Measurements from ENCODE around the gene SLC17A1.

Gene SLC17A1

DNA sequence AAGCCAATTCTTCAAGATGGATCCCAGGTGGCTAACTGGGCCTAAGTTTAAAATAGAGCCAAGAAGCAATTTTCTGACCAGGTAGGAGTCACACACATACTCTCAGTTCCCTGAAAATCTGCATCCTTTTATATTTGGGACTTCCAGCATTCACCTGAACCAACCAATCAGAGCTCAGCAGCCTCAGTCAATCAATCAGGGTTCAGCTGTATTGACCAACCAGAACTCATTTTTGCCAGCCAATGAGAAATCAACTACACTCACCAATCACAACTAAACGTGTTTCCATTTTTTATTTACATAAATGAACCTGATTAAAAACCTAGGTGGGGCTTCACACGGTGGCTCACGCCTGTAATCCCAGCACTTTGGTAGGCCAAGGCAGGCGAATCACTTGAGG is 39.8 kb downstream of the SLC17A1 start:
- DNase-seq (ENCODE audit: low read depth, low spot score) = no peak
- no peak overlapping the region for H3K27ac ChIP-seq (ENCODE audit: low read length)
- H3K4me3 ChIP-seq (ENCODE audit: low read length) = no peak overlapping the region
- H3K4me1 ChIP-seq (ENCODE audit: control insufficient read depth, insufficient read depth, low read length) = no peaks in the 10 kb centered on the region
- H3K9me3 ChIP-seq (ENCODE audit: control insufficient read depth, insufficient read depth, low read length) = no peaks in the 10 kb centered on the region
- WGBS (ENCODE audit: insufficient coverage, insufficient read length) = no CpG with 5 or more reads among the region's 4 CpGs
- H3K36me3 ChIP-seq (ENCODE audit: control insufficient read depth, insufficient read depth, low read length) = no peaks in the 10 kb centered on the region
- no peaks in the 10 kb centered on the region for H3K27me3 ChIP-seq (ENCODE audit: control insufficient read depth, insufficient read depth, low read length)

DNA sequence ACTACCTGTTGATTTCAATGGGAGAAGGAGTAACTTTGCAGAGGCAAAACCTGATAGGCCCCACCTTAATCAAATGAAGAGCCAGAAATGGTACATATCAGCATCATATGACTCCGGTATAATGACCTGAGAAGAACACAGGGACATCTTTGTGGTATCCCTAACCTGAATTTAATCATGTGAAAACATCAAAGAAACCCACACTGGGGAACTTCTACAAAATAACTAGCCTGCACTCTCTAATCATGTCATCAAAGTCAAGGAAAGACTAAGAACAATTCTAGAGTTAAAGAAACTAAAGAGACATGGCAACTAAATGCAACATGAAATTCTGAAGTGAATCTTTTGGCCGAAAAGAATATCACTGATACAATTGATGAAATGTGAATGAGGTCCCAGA is 42.4 kb downstream of the SLC17A1 start:
- WGBS (ENCODE audit: insufficient coverage, insufficient read length) = no CpG with 5 or more reads among the region's 2 CpGs
- H3K4me3 ChIP-seq (ENCODE audit: low read length) = no peak overlapping the region

DNA sequence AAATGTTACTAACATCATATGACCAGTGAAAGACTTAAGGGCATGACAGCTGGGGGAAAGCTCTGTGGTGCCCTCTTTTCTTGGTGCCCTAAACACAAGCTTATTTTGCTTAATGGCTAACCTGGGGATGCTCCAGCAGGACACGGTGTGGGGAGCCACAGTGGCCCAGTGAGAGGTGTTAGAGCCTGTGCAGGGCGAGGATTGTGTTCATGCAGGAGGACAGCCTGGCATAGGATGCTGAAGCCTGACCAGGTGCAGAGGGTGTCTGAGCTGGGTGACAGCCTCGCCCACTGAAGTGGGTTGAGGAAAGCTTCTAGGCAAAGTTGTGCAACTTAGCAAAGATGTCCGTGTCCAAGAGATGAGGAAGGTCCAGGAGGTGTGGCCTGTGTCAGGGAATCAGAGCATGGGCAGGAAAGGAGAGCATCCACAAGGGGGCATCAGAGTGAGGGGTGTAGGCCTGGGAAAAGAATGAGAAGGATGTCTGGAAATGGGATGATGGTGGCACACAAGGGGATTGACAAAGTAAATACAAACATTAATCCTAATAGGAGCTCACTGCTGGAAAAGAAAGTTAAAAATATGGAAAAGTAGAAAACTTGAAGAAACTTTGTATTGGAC is 43.4 kb downstream of the SLC17A1 start:
- no CpG with 5 or more reads among the region's 4 CpGs for WGBS (ENCODE audit: insufficient coverage, insufficient read length)
- Histone ChIP-seq H3K27ac (ENCODE audit: low read length) (no peak overlapping the region), H3K4me3 (ENCODE audit: low read length) (no peak overlapping the region), H3K4me1 (ENCODE audit: control insufficient read depth, insufficient read depth, low read length) (no peaks in the 10 kb centered on the region), H3K36me3 (ENCODE audit: control insufficient read depth, insufficient read depth, low read length) (no peaks in the 10 kb centered on the region), H3K27me3 (ENCODE audit: control insufficient read depth, insufficient read depth, low read length) (no peaks in the 10 kb centered on the region), H3K9me3 (ENCODE audit: control insufficient read depth, insufficient read depth, low read length) (no peaks in the 10 kb centered on the region)
- DNase-seq (ENCODE audit: low read depth, low spot score) = peak; percentile 50

More for the DNA sequence above, 42.4 kb downstream of the SLC17A1 start:
- Histone ChIP-seq H3K36me3 (ENCODE audit: control insufficient read depth, insufficient read depth, low read length) (no peaks in the 10 kb centered on the region), H3K4me1 (ENCODE audit: control insufficient read depth, insufficient read depth, low read length) (no peaks in the 10 kb centered on the region), H3K27ac (ENCODE audit: low read length) (no peak overlapping the region), H3K9me3 (ENCODE audit: control insufficient read depth, insufficient read depth, low read length) (no peaks in the 10 kb centered on the region), H3K27me3 (ENCODE audit: control insufficient read depth, insufficient read depth, low read length) (no peaks in the 10 kb centered on the region)
- DNase-seq (ENCODE audit: low read depth, low spot score) = no peak

DNA sequence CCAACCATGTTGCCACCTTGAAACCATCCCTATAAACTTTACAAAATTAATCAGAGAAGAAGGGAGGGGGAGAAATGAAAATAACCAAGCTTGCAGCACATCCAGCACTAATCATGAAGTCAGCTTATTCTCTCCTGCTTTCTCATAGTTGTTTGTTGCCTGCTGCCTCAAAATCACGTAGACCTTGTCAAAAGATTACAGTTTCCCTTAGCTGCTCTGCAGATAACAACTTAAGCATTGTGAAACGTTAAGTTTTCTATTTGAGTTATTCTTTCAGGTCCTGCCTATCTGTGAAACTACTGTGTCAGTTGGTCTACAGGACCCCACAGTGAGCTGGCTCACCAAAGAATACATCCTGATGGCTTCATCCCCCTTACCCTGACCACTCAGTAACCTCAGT is 44.4 kb downstream of the SLC17A1 start:
- Histone ChIP-seq H3K27me3 (ENCODE audit: control insufficient read depth, insufficient read depth, low read length) (no peaks in the 10 kb centered on the region), H3K4me3 (ENCODE audit: low read length) (no peak overlapping the region), H3K27ac (ENCODE audit: low read length) (no peak overlapping the region), H3K4me1 (ENCODE audit: control insufficient read depth, insufficient read depth, low read length) (no peaks in the 10 kb centered on the region), H3K9me3 (ENCODE audit: control insufficient read depth, insufficient read depth, low read length) (no peaks in the 10 kb centered on the region), H3K36me3 (ENCODE audit: control insufficient read depth, insufficient read depth, low read length) (no peaks in the 10 kb centered on the region)
- DNase-seq (ENCODE audit: low read depth, low spot score) = no peak
- no CpG with 5 or more reads among the region's 2 CpGs for WGBS (ENCODE audit: insufficient coverage, insufficient read length)

DNA sequence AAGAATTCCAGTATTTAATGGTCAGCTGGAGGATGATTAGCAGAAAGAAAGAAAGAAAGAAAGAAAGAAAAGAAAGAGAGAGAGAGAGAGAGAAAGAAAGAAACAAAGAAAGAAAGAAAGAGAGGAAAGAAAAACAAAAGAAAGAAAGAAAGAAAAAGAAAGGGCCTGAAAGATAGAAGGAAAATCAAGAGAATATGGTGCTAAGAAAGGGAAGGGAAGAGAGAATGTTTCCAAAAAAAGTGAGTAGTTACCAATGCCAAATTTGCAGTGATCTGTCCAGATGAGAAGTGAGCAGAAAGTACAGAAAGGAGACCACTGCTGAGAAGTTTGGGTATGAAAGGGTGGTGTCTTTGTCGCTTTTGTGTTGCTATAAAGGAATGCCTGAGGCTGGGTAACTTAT is 50.7 kb downstream of the SLC17A1 start:
- Histone ChIP-seq H3K36me3 (ENCODE audit: control insufficient read depth, insufficient read depth, low read length) (no peaks in the 10 kb centered on the region), H3K27me3 (ENCODE audit: control insufficient read depth, insufficient read depth, low read length) (no peaks in the 10 kb centered on the region), H3K27ac (ENCODE audit: low read length) (no peak overlapping the region), H3K9me3 (ENCODE audit: control insufficient read depth, insufficient read depth, low read length) (no peaks in the 10 kb centered on the region), H3K4me3 (ENCODE audit: low read length) (no peak overlapping the region), H3K4me1 (ENCODE audit: control insufficient read depth, insufficient read depth, low read length) (no peaks in the 10 kb centered on the region)
- no peak for DNase-seq (ENCODE audit: low read depth, low spot score)
- WGBS (ENCODE audit: insufficient coverage, insufficient read length) = no CpG with 5 or more reads among the region's 1 CpG

DNA sequence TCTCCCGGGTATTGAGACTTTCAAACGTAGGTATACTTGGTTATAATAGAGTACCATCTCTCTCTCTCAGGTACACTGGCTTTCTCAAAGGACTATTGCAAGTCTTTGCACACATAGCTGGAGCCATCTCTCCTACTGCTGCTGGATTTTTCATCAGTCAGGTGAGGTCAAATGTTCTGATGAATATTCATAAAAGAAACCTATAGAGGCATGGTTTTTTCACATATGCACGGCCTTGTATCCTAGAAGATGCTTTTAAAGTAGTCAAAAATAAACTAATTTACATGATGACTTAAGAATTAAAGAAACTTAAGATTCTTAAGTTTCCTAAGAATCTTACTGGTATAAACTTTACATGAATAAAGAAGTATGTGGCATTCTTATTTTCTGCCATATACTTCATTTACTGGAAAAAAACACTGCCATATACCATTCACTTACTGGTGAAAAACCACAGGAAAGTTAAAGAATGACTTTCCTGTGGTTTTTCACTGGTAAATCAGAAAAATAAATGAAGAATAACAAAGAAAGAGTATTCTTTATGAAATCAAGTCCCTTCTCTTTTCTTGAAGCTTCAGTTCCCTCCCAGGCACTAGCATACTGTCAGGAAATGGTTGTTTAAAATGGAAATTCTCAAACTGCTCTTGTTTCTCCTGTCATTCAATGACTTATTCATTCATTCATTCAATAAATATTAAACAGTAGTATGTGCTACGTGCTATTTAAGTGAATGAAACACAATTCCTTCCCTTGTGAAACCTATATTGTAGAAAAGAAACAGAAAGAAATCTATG is 53.8 kb downstream of the SLC17A1 start:
- DNase-seq (ENCODE audit: low read depth, low spot score) = no peak
- no CpG with 5 or more reads among the region's 4 CpGs for WGBS (ENCODE audit: insufficient coverage, insufficient read length)
- H3K27me3 ChIP-seq (ENCODE audit: control insufficient read depth, insufficient read depth, low read length) = no peaks in the 10 kb centered on the region

DNA sequence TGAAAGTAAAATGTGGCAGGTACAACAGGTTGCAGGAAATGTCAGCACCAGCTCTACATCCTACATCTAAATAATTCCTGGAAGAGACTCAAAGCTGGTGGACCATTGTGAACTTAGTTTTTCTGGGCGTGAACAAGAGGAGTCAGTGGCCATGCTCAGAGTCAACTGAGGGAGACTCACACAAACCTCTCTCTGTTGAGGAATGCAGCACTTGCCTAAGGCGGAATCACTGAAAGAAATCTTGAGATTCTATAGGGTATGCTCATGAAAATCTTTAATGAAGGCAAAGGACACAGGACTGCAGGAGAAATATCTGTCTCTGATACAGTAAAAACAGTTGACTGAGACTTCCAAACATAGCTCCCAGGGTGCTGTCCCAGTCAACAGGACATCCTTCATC is 54.8 kb downstream of the SLC17A1 start:
- H3K27me3 ChIP-seq (ENCODE audit: control insufficient read depth, insufficient read depth, low read length) = no peaks in the 10 kb centered on the region
- no peaks in the 10 kb centered on the region for H3K4me1 ChIP-seq (ENCODE audit: control insufficient read depth, insufficient read depth, low read length)
- H3K4me3 ChIP-seq (ENCODE audit: low read length) = no peak overlapping the region
- no peak overlapping the region for H3K27ac ChIP-seq (ENCODE audit: low read length)
- no CpG with 5 or more reads among the region's 2 CpGs for WGBS (ENCODE audit: insufficient coverage, insufficient read length)
- H3K36me3 ChIP-seq (ENCODE audit: control insufficient read depth, insufficient read depth, low read length) = no peaks in the 10 kb centered on the region
- DNase-seq (ENCODE audit: low read depth, low spot score) = no peak
- H3K9me3 ChIP-seq (ENCODE audit: control insufficient read depth, insufficient read depth, low read length) = no peaks in the 10 kb centered on the region

More for the DNA sequence above, 53.8 kb downstream of the SLC17A1 start:
- H3K4me1 ChIP-seq (ENCODE audit: control insufficient read depth, insufficient read depth, low read length) = no peaks in the 10 kb centered on the region
- no peaks in the 10 kb centered on the region for H3K36me3 ChIP-seq (ENCODE audit: control insufficient read depth, insufficient read depth, low read length)
- no peak overlapping the region for H3K4me3 ChIP-seq (ENCODE audit: low read length)
- no peaks in the 10 kb centered on the region for H3K9me3 ChIP-seq (ENCODE audit: control insufficient read depth, insufficient read depth, low read length)
- H3K27ac ChIP-seq (ENCODE audit: low read length) = no peak overlapping the region

DNA sequence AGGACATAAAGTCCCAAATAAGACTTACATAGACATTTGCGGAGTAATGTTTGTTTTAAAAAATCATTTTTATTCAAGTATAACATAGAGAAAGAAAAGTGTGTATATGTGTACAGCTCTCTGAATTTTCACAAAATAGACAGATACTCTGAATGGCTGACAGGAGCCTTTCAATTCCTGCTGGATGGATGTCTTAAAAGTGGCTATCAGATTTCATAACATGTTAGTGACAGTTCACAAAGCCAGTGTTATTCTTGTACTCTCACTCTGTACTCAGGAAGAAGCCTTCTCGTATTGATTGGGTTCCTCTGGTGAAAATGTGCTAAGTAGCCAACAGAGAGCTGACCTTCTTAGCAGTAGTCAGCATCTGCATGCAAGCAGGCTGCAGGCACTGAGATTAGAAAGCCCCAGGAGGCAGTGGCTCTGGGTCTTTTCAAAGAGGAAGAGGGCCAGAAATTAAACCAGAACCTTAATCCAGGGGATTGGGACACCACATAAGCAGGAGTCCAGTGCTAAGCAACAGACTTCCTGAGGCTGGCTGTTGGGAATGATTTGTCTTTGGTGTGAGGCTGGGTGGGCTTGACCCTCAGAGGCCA is 57.6 kb downstream of the SLC17A1 start:
- no peaks in the 10 kb centered on the region for H3K27me3 ChIP-seq (ENCODE audit: control insufficient read depth, insufficient read depth, low read length)
- no peaks in the 10 kb centered on the region for H3K9me3 ChIP-seq (ENCODE audit: control insufficient read depth, insufficient read depth, low read length)
- DNase-seq (ENCODE audit: low read depth, low spot score) = no peak
- no CpG with 5 or more reads among the region's 2 CpGs for WGBS (ENCODE audit: insufficient coverage, insufficient read length)
- H3K4me1 ChIP-seq (ENCODE audit: control insufficient read depth, insufficient read depth, low read length) = no peaks in the 10 kb centered on the region
- H3K4me3 ChIP-seq (ENCODE audit: low read length) = no peak overlapping the region
- H3K27ac ChIP-seq (ENCODE audit: low read length) = no peak overlapping the region
- no peaks in the 10 kb centered on the region for H3K36me3 ChIP-seq (ENCODE audit: control insufficient read depth, insufficient read depth, low read length)

DNA sequence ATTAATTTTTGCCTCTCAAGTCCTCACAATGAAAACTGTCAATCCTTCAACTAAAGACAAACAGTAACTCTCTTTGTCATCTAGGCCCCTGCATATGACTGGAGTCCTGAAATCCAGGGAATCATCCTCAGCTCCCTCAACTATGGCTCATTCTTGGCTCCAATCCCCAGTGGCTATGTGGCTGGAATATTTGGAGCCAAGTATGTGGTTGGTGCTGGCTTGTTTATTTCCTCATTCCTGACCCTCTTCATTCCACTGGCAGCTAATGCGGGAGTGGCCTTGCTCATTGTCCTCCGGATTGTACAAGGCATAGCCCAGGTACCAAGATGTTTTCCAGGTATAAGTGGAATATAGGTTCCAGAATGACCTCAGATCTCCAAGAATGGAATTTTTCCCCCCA is 61.9 kb downstream of the SLC17A1 start:
- no peak for DNase-seq (ENCODE audit: low read depth, low spot score)
- H3K4me1 ChIP-seq (ENCODE audit: control insufficient read depth, insufficient read depth, low read length) = no peaks in the 10 kb centered on the region
- no CpG with 5 or more reads among the region's 2 CpGs for WGBS (ENCODE audit: insufficient coverage, insufficient read length)
- H3K27me3 ChIP-seq (ENCODE audit: control insufficient read depth, insufficient read depth, low read length) = no peaks in the 10 kb centered on the region
- H3K4me3 ChIP-seq (ENCODE audit: low read length) = no peak overlapping the region
- H3K27ac ChIP-seq (ENCODE audit: low read length) = no peak overlapping the region
- H3K9me3 ChIP-seq (ENCODE audit: control insufficient read depth, insufficient read depth, low read length) = no peaks in the 10 kb centered on the region
- H3K36me3 ChIP-seq (ENCODE audit: control insufficient read depth, insufficient read depth, low read length) = no peaks in the 10 kb centered on the region

DNA sequence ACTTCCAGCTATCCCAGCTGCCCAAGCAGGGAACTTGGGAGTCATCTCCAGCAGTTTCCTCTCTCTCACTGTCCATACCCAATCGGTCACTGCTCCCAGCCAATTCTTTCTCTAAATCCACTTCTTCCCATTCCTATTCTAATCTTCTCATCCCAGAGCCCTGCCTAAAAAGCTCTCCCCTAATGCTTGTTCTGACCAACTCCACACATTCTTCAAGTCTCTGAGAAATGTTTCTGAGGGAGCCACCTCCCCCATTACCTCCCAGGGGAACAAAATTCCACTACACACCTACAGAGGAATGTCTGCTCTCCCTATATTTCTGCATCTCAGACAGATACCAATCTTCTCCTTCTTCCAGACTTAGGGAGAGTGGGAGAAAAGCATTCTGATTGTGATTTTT is 63.3 kb downstream of the SLC17A1 start:
- H3K27ac ChIP-seq (ENCODE audit: low read length) = no peak overlapping the region
- no peak overlapping the region for H3K4me3 ChIP-seq (ENCODE audit: low read length)
- no peak for DNase-seq (ENCODE audit: low read depth, low spot score)
- no peaks in the 10 kb centered on the region for H3K36me3 ChIP-seq (ENCODE audit: control insufficient read depth, insufficient read depth, low read length)
- H3K4me1 ChIP-seq (ENCODE audit: control insufficient read depth, insufficient read depth, low read length) = no peaks in the 10 kb centered on the region
- WGBS (ENCODE audit: insufficient coverage, insufficient read length) = 100% methylated on average over 1 of the region's 1 CpG
- no peaks in the 10 kb centered on the region for H3K9me3 ChIP-seq (ENCODE audit: control insufficient read depth, insufficient read depth, low read length)
- no peaks in the 10 kb centered on the region for H3K27me3 ChIP-seq (ENCODE audit: control insufficient read depth, insufficient read depth, low read length)
